ENCODE data around the gene TMEM266.

DNA sequence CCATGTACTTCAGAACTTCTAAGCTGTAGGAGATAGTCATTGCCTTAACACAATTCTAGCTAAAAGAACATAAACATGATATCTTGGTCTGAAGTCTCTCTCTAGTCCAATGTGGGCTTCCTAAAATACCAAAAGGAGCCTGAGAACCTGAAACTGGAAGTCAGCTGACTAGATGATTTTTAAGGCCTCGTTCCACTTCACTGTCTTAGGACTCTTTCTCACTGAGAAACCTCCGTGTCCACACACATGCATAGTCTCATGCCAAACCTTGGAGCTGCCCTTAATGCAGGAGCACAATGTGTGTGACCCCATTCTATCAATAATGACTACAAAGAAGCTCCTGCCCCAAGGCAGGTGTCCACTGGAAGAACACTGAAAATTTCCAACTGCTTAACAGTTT lies 163.7 kb downstream of the TMEM266 start:
- no peak for TF ChIP-seq CTCF (IDR thresholded peaks at IDR 0.05)
- TF ChIP-seq POLR2AphosphoS5 (IDR thresholded peaks at IDR 0.05) = no peak

All from suprapubic skin (tissue), 3 donors.